GM12864 (cell line): ENCODE results near the gene KSR2.

Experiments
- DNase-seq: peaks from one replicate; pipeline ENCODE4 v3.0.0-alpha.2; 2011; ENCODE audit warnings: low read depth
- H3K4me3 ChIP-seq: 2 replicates; pipeline ENCODE4 v1.5.1; 2011; ENCODE audit warnings: mild to moderate bottlenecking, low read depth, low read length, control low read depth
- TF ChIP-seq, protein P1 (sequence below): IDR thresholded peaks from 2 replicates; pipeline ENCODE4 v1.5.1; 2011; ENCODE audit warnings: low read depth, mild to moderate bottlenecking, moderate library complexity, low read length, control low read depth, inconsistent platforms; ENCODE audit errors: missing control alignments

Gene KSR2

DNA sequence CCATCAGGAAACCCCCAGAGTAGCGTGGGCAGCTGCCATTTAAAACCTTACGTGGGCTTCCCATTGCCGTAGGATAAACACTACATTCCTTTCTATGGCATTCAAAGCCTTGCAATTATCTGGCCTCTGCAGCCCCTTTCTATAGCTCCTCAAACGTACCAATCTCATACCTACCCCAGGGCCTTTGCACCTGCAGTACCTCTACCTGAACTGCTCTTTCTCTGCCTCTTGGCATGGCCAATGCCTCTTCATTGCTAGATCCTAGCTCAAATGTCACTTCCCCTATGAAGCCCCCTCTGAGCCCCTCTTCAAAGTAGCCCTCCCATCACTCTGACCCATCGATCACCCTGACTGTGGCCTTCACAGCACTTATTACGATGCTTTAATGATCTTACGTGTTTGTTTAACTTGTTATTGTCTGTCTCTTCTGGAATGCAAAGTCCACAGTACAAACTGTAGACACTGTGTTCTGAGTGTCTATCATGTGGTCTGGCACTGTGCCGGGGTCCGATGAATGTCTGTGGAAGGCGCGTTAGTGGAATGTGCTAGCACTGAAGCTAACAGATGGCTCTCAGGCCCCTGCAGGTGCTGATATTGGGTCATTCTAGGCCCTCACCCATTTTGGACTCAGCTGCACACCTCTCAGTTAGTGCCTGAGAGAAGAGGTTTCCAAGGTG, 450.1 kb downstream of the KSR2 start:
- H3K4me3 ChIP-seq: no peak overlapping the region
- no peak for DNase-seq
- TF ChIP-seq, protein P1, sequence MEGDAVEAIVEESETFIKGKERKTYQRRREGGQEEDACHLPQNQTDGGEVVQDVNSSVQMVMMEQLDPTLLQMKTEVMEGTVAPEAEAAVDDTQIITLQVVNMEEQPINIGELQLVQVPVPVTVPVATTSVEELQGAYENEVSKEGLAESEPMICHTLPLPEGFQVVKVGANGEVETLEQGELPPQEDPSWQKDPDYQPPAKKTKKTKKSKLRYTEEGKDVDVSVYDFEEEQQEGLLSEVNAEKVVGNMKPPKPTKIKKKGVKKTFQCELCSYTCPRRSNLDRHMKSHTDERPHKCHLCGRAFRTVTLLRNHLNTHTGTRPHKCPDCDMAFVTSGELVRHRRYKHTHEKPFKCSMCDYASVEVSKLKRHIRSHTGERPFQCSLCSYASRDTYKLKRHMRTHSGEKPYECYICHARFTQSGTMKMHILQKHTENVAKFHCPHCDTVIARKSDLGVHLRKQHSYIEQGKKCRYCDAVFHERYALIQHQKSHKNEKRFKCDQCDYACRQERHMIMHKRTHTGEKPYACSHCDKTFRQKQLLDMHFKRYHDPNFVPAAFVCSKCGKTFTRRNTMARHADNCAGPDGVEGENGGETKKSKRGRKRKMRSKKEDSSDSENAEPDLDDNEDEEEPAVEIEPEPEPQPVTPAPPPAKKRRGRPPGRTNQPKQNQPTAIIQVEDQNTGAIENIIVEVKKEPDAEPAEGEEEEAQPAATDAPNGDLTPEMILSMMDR: no peak

DNA sequence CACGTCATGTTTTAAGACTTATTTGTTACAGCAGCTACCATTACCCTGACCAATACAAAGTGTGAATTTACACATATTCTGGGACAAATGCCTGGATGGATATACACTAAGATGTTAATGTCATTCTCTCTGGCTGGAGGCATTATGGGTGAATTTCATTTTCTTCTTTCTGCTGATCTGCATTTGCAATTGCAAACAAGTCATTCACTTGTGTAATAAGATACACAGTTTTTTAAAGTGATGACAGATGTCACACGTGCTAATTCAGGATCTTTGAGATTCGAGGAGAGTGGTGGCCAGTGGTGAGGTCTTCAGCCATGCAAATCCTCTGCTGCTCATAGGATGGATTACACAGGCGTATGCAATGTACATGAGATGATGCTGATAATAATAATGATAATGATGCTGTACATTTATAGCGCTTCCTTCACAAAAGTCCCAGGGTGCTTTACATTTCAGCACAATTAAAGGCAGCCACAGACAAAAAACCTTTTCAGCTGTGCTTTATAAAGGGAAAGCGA, 451.5 kb downstream of the KSR2 start:
- no peak for DNase-seq
- no peak overlapping the region for H3K4me3 ChIP-seq
- TF ChIP-seq, protein P1: no peak

DNA sequence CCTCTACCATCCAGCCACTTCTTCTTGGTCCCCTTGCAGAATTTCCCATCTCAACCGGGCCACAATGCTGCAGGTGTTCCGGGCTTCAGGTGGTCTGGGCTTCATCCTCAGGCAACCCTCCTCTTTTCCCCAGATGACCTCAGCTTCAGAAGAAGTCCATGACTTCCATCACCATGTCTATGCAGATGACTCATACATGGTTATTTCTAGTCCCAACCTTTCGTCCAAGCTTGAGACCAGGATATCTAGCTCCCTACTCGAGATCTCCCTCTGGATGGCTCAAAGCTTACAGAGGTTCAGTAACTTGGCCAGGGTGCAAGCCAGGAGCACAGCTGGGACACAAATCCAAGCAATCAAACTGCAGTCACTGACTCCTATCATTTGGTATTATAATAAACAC, 452.8 kb downstream of the KSR2 start:
- TF ChIP-seq, protein P1: no peak
- H3K4me3 ChIP-seq: no peak overlapping the region
- DNase-seq: no peak

DNA sequence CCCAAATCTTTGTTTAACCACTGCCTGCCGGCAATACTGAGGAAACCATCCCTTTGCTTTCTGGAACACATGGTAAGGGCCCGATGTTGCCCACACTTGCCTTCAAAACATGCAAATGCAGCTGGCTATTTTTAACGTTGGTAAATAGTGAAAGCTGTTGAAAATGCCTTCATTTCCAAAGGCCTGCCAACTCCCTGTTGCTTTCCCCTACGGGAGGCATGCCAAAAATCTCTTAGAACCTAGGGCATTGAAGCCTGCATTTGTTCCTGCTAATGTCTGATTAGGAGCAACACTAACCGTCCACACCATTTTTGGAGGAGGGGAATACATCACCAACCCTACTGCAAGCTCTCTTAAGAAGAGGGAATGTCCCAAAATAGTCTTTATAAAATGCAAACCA, 454.8 kb downstream of the KSR2 start:
- no peak overlapping the region for H3K4me3 ChIP-seq
- no peak for DNase-seq
- TF ChIP-seq, protein P1: no peak

DNA sequence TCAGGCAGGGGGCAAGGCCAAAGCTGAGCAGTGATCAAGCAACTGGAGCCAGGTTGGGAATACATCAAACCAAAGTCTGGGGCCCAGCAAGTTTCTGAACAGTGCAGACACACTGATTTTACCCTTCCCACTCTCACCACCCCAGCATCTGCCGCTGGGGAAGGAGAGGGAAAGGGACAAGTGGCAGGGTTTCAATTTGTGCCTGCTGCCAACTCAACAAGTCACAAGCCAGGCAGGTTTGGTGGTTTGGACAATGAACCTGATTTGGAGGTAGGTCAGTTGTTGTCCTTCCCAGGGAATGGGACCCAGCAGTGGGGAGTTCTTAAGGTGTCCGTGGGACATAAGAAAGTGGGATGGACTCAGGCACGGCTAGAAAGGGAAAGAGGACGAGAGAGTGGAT, 455.4 kb downstream of the KSR2 start:
- no peak for DNase-seq
- no peak overlapping the region for H3K4me3 ChIP-seq
- TF ChIP-seq, protein P1: no peak

DNA sequence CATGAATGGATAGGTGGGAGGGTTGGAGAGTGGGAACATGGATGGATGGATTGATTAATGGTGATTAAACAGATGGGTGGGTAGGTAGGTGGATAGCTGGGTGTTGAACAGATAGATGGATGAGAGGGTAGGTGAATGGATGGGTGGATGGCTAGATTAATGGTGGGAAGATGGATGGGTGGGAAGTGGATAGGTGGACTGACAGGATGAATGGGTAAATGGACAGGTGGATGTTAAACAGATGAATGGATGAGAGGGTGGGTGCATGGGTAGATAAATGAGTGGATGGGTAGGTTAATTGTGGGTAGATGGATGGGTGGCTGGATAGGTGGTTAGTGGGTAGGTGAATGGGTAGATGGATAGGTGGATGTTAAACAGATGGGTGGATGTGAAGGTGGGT, 460.3 kb downstream of the KSR2 start:
- TF ChIP-seq, protein P1: no peak
- H3K4me3 ChIP-seq: no peak overlapping the region
- no peak for DNase-seq

DNA sequence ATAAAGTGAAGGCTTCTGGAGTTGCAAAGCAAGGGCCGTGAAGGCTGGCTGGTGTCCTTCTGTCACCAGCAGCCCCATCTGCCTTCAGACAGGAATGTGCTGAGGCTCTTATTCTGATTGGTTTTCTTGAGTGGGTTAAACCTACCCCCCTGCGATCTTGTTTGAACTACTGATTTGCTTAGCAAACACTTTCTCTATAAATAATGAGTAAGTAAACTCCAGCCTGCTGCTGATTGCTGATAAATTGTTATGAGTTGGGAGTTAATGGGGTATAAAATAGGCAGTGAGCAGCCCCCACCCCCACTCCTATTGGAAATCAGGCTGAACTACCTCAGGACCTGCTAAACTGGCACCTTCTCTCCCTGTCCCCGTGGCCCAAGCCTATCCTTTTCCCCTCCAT, 461.2 kb downstream of the KSR2 start:
- no peak for DNase-seq

More for the DNA sequence above, 461.2 kb downstream of the KSR2 start:
- H3K4me3 ChIP-seq: no peak overlapping the region
- TF ChIP-seq, protein P1: no peak
